Suprapubic skin (tissue), 4 donors: ENCODE measurements around the gene RPN2. TPM values are rescaled to one million over a fixed set of nuclear protein-coding genes. Genes with fewer than 3 reads are reported as not detected.

ENCODE experiments used
- DNase-seq, 2 donors: peaks; one replicate each; pipeline ENCODE4 v3.0.0-alpha.2; 2019; ENCODE audit warnings: low spot score in 2 of 2
- H3K27ac ChIP-seq: fragments of 200-600 bp; sonication (generic); one replicate; pipeline ENCODE4 v1.5.1; 2019
- H3K27me3 ChIP-seq: fragments of 200-600 bp; sonication (generic); one replicate; pipeline ENCODE4 v1.5.1; 2019
- H3K36me3 ChIP-seq: fragments of 200-600 bp; sonication (generic); one replicate; pipeline ENCODE4 v1.5.1; 2019
- H3K4me1 ChIP-seq: fragments of 200-600 bp; sonication (generic); one replicate; pipeline ENCODE4 v1.5.1; 2019
- H3K4me3 ChIP-seq: fragments of 200-600 bp; sonication (generic); one replicate; pipeline ENCODE4 v1.5.1; 2019; ENCODE audit warnings: mild to moderate bottlenecking
- H3K9me3 ChIP-seq: fragments of 200-600 bp; sonication (generic); one replicate; pipeline ENCODE4 v1.5.1; 2019
- EP300 ChIP-seq: sonication (generic); formaldehyde crosslinking; IDR thresholded peaks from one replicate; pipeline ENCODE4 v1.6.1; 2017; ENCODE audit warnings: antibody characterized with exemption
- POLR2A ChIP-seq, 2 donors: fragments of 450-650 bp; IDR thresholded peaks; one replicate each; pipeline ENCODE4 v1.6.1; 2017; ENCODE audit warnings: antibody characterized with exemption in 2 of 2, mild to moderate bottlenecking in 2 of 2, moderate library complexity in 2 of 2
- POLR2AphosphoS5 ChIP-seq, 3 donors: sonication (generic); formaldehyde crosslinking; IDR thresholded peaks; one replicate each; pipeline ENCODE4 v1.6.1; 2017; ENCODE audit warnings: antibody characterized with exemption in 3 of 3
- WGBS: methylation state at CpG from one replicate; pipeline ENCODE4 v1.1.5; 2018; 5-methylcytosine and 5-hydroxymethylcytosine counted together
- total RNA-seq, 4 donors: library from RNA; depleted of rRNA; stranded (reverse); fragments of >200 nt; gene quantifications; one replicate each; pipeline ENCODE4 v1.1.0, GENCODE V29; 2016
- TF ChIP-seq, protein P1 (sequence below), 2 donors: fragments of 200-600 bp in 1 of 2; fragments of 450-650 bp in 1 of 2; sonication (generic) in 1 of 2; IDR thresholded peaks; one replicate each; pipeline ENCODE4 v1.5.1; 2016 to 2019; ENCODE audit warnings: antibody characterized with exemption in 2 of 2, mild to moderate bottlenecking in 1 of 2, moderate library complexity in 1 of 2

RPN2 gene
- total RNA-seq, 4 donors from 2014 or later = 71.9 to 138 (median 132) TPM

DNA sequence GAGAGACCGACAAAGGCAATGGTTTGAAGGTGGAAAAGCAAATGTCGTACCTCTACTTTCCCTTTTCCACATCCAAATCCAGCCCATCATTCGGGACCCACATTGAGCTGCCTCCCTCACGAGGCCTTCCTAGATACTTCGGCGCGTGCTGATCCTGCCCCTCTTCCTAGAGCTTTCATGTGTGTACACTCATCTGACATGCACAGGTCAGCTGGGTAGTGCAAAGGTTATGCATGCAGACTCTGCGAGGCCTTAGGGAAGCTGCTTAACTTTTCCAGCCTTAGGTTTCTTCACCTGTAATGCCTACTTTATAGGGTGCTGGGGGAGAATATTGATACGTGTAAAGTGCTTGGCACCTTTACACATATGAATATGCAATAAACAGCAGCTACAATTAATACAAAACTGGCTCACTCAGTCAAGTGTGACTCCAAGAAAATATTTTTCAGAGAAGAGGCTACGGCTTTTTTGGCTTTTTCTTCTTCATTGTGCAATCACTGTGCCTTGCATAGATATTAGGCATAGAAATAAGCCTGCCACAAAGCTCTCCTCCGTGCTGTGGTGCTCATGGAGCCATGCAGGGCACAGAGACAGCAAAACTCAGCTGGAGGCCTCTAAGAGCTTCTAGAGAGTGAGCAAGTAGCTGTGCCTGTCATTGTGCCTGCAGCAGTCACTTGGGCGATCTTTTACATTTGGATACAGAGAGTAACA is 106.7 kb downstream of the RPN2 start:
- Histone ChIP-seq H3K27me3 (no peaks in the 10 kb centered on the region), H3K4me1 (peaks cover 19% of the 10 kb centered on the region), H3K36me3 (no peaks in the 10 kb centered on the region), H3K9me3 (no peaks in the 10 kb centered on the region), H3K27ac (no peak overlapping the region), H3K4me3 (no peak overlapping the region)
- TF ChIP-seq POLR2AphosphoS5 (IDR thresholded peaks at IDR 0.05) (no peak), POLR2A (IDR thresholded peaks at IDR 0.05) (no peak), EP300 (no peak)
- TF ChIP-seq, protein P1, sequence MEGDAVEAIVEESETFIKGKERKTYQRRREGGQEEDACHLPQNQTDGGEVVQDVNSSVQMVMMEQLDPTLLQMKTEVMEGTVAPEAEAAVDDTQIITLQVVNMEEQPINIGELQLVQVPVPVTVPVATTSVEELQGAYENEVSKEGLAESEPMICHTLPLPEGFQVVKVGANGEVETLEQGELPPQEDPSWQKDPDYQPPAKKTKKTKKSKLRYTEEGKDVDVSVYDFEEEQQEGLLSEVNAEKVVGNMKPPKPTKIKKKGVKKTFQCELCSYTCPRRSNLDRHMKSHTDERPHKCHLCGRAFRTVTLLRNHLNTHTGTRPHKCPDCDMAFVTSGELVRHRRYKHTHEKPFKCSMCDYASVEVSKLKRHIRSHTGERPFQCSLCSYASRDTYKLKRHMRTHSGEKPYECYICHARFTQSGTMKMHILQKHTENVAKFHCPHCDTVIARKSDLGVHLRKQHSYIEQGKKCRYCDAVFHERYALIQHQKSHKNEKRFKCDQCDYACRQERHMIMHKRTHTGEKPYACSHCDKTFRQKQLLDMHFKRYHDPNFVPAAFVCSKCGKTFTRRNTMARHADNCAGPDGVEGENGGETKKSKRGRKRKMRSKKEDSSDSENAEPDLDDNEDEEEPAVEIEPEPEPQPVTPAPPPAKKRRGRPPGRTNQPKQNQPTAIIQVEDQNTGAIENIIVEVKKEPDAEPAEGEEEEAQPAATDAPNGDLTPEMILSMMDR (IDR thresholded peaks at IDR 0.05) = no peak
- no peak for DNase-seq
- 73% methylated on average over 12 of the region's 12 CpGs for WGBS

DNA sequence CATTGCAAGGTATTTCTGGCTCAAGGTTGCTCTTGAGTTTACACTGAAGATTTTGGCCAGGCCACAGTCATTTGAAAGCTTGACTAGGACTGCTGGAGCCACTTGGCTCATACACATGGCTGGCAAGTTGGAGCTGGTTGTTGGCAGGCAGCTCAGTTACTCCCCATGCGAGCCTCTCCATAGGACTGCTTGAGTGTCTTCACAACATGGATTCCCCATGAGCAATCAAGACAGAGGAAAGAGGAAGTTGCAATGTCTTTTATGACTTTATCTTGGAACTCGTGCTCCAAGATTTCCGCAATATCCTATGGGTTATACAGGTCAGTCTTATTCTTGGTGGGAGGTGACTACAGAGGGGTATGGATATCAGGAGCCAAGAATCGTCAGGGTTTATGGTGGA is 109.0 kb downstream of the RPN2 start:
- no peak for DNase-seq
- no peaks in the 10 kb centered on the region for H3K9me3 ChIP-seq
- no peaks in the 10 kb centered on the region for H3K36me3 ChIP-seq
- no peak overlapping the region for H3K4me3 ChIP-seq
- no peak overlapping the region for H3K27ac ChIP-seq
- TF ChIP-seq POLR2AphosphoS5 (IDR thresholded peaks at IDR 0.05) (no peak), POLR2A (IDR thresholded peaks at IDR 0.05) (no peak), EP300 (no peak)
- TF ChIP-seq, protein P1 (IDR thresholded peaks at IDR 0.05) = no peak
- 58% methylated on average over 4 of the region's 4 CpGs for WGBS
- H3K4me1 ChIP-seq = peaks cover 15% of the 10 kb centered on the region
- no peaks in the 10 kb centered on the region for H3K27me3 ChIP-seq

DNA sequence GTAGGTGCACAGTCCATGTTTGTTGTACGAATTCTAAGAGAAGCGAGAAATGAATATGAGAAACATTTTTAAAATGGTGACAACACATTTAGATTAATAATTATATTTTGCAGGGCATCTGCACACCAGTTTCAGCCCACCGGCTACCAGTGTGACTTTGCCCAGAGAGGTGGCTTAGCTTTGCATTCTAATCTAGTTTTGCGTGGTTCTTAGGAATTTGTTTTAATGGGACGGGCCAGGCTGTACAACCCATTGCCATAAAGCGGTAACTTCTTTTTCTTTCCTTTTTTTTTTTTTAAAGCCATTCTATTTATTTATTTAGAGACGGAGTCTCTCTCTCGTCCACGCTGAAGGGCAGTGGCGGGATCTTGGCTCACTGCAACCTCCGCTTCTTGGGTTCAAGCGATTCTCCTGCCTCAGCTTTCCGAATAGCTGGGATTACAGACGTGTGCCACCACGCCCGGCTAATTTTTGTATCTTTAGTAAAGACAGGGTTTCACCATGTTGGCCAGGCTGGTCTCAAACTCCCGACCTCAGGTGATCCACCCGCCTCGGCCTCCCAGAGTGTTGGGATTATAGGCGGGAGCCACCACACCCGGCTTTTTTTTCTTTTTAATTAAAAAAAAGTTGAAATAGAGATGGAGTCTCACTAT is 111.2 kb downstream of the RPN2 start:
- no peaks in the 10 kb centered on the region for H3K9me3 ChIP-seq
- TF ChIP-seq, protein P1 (IDR thresholded peaks at IDR 0.05) = no peak
- TF ChIP-seq POLR2A (IDR thresholded peaks at IDR 0.05) = no peak
- no peak for TF ChIP-seq POLR2AphosphoS5 (IDR thresholded peaks at IDR 0.05)
- no peak for TF ChIP-seq EP300
- peak overlapping the region; percentile 93 for H3K27ac ChIP-seq
- whole genome bisulfite sequencing = 50% methylated on average over 21 of the region's 21 CpGs
- H3K4me1 ChIP-seq = peaks cover 33% of the 10 kb centered on the region
- no peaks in the 10 kb centered on the region for H3K27me3 ChIP-seq
- H3K4me3 ChIP-seq = peak overlapping the region; percentile 91
- DNase-seq = no peak
- peaks cover 3% of the 10 kb centered on the region for H3K36me3 ChIP-seq

Other genes with a start within 250 kb of the RPN2 start
- 10 to 100 TPM; 32.9 to 77.4 (median 44.2) TPM for gene SAMHD1, start 227.6 kb upstream of the RPN2 start, total RNA-seq
- gene RBL1, start 83.3 kb upstream of the RPN2 start, total RNA-seq = 10 to 100 TPM in 1 of 4 donors, 1 to 10 TPM in 3; 7.5 to 11.5 (median 8.9) TPM
- gene MROH8, start 218 bp downstream of the RPN2 start, total RNA-seq = 1 to 10 TPM in 3 of 4 donors, under 1 TPM in 1; 0.83 to 4.7 (median 3.1) TPM
- gene GHRH, start 82.5 kb downstream of the RPN2 start, total RNA-seq = not detected
- gene MANBAL, start 110.3 kb downstream of the RPN2 start, total RNA-seq = 10 to 100 TPM; 15.4 to 32.3 (median 25.4) TPM
- gene SRC, start 166.8 kb downstream of the RPN2 start, total RNA-seq = 10 to 100 TPM; 18.8 to 39.5 (median 26.0) TPM